SK-N-SH treated with all-trans-retinoic acid at 6 μM for 48 hours (cell line): ENCODE data around the gene KCNN2.

Experiments used
- ATAC-seq: fragments of 200-7000 bp; cut with Tn5 transposase; 3 replicates; pipeline ENCODE4 v1.9.1; 2020; ENCODE audit warnings: mild to moderate bottlenecking, moderate library complexity
- ARNTL ChIP-seq: fragments of 450-650 bp; formaldehyde crosslinking; IDR thresholded peaks from 2 replicates; pipeline ENCODE4 v1.5.0; 2020; ENCODE audit warnings: low read depth, mild to moderate bottlenecking, moderate library complexity, borderline replicate concordance
- BACH2 ChIP-seq: fragments of 250-450 bp; sonication (Bioruptor Pico); IDR thresholded peaks from 2 replicates; pipeline ENCODE4 v1.9.0; 2021; ENCODE audit warnings: mild to moderate bottlenecking, borderline replicate concordance
- CREB5 ChIP-seq: fragments of 250-450 bp; sonication (Bioruptor Pico); IDR thresholded peaks from 2 replicates; pipeline ENCODE4 v1.5.1; 2020; ENCODE audit warnings: low read depth, mild to moderate bottlenecking, moderate library complexity
- CSDC2 ChIP-seq: fragments of 250-450 bp; sonication (Bioruptor Pico); IDR thresholded peaks from 2 replicates; pipeline ENCODE4 v1.5.0; 2020; ENCODE audit warnings: mild to moderate bottlenecking, moderate library complexity
- CSRNP3 ChIP-seq: fragments of 250-450 bp; sonication (Bioruptor Pico); IDR thresholded peaks from 2 replicates; pipeline ENCODE4 v1.5.1; 2021; ENCODE audit warnings: mild to moderate bottlenecking, moderate library complexity
- ESRRG ChIP-seq: fragments of 250-450 bp; sonication (Bioruptor Pico); IDR thresholded peaks from 2 replicates; pipeline ENCODE4 v1.6.1; 2021; ENCODE audit warnings: mild to moderate bottlenecking
- GLIS3 ChIP-seq: fragments of 250-450 bp; sonication (Bioruptor Pico); IDR thresholded peaks from 2 replicates; pipeline ENCODE4 v1.5.0; 2020; ENCODE audit warnings: mild to moderate bottlenecking, moderate library complexity
- ISL1 ChIP-seq: fragments of 250-450 bp; sonication (Bioruptor Pico); IDR thresholded peaks from 2 replicates; pipeline ENCODE4 v2.1.2; 2022; ENCODE audit warnings: mild to moderate bottlenecking, moderate library complexity
- OSR1 ChIP-seq: fragments of 250-450 bp; sonication (Bioruptor Pico); IDR thresholded peaks from 2 replicates; pipeline ENCODE4 v1.8.0; 2022; ENCODE audit warnings: moderate library complexity, mild to moderate bottlenecking, inconsistent platforms
- PATZ1 ChIP-seq: fragments of 250-450 bp; sonication (Bioruptor Pico); IDR thresholded peaks from 2 replicates; pipeline ENCODE4 v1.8.0; 2020; ENCODE audit warnings: mild to moderate bottlenecking, moderate library complexity, borderline replicate concordance
- POU6F1 ChIP-seq: fragments of 250-450 bp; sonication (Bioruptor Pico); IDR thresholded peaks from 2 replicates; pipeline ENCODE4 v1.8.0; 2021; ENCODE audit warnings: low read depth, mild to moderate bottlenecking, moderate library complexity, borderline replicate concordance
- PPARA ChIP-seq: fragments of 250-450 bp; sonication (Bioruptor Pico); IDR thresholded peaks from 2 replicates; pipeline ENCODE4 v1.5.0; 2020; ENCODE audit warnings: mild to moderate bottlenecking, borderline replicate concordance
- RARB ChIP-seq: fragments of 250-450 bp; sonication (Bioruptor Pico); IDR thresholded peaks from 2 replicates; pipeline ENCODE4 v1.8.0; 2021; ENCODE audit warnings: mild to moderate bottlenecking, moderate library complexity
- SNAI2 ChIP-seq: fragments of 250-450 bp; sonication (Bioruptor Pico); IDR thresholded peaks from 2 replicates; pipeline ENCODE4 v1.5.0; 2020; ENCODE audit warnings: mild to moderate bottlenecking, moderate library complexity
- TCF4 ChIP-seq: fragments of 250-450 bp; sonication (Bioruptor Pico); IDR thresholded peaks from 2 replicates; pipeline ENCODE4 v1.8.0; 2021; ENCODE audit warnings: mild to moderate bottlenecking, moderate library complexity, borderline replicate concordance
- TOX ChIP-seq: fragments of 250-450 bp; sonication (Bioruptor Pico); IDR thresholded peaks from 2 replicates; pipeline ENCODE4 v1.8.0; 2021; ENCODE audit warnings: mild to moderate bottlenecking, moderate library complexity, borderline replicate concordance
- ZFP3 ChIP-seq: fragments of 250-450 bp; sonication (Bioruptor Pico); IDR thresholded peaks from 2 replicates; pipeline ENCODE4 v1.5.0; 2020; ENCODE audit warnings: mild to moderate bottlenecking, moderate library complexity
- ZFP30 ChIP-seq: fragments of 450-650 bp; formaldehyde crosslinking; IDR thresholded peaks from 2 replicates; pipeline ENCODE4 v1.5.0; 2022; ENCODE audit warnings: mild to moderate bottlenecking, moderate library complexity
- ZNF565 ChIP-seq: fragments of 450-650 bp; formaldehyde crosslinking; conservative IDR thresholded peaks from 2 replicates; pipeline ENCODE4 v1.5.0; 2020; ENCODE audit warnings: low read depth, mild to moderate bottlenecking, moderate library complexity
- ZNF70 ChIP-seq: fragments of 450-650 bp; formaldehyde crosslinking; IDR thresholded peaks from 2 replicates; pipeline ENCODE4 v1.5.0; 2020; ENCODE audit warnings: mild to moderate bottlenecking, moderate library complexity
- ZNF8 ChIP-seq: fragments of 450-650 bp; formaldehyde crosslinking; IDR thresholded peaks from 2 replicates; pipeline ENCODE4 v1.5.0; 2020; ENCODE audit warnings: mild to moderate bottlenecking, moderate library complexity
- TF ChIP-seq, protein P1 (sequence below): fragments of 250-450 bp; sonication (Bioruptor Pico); IDR thresholded peaks from 2 replicates; pipeline ENCODE4 v1.5.0; 2020; ENCODE audit warnings: mild to moderate bottlenecking, moderate library complexity

The KCNN2 gene

GRCh38 chr5:114330916-114331531 lies 30.8 kb upstream of the KCNN2 start:
- no peak for TF ChIP-seq ISL1 (CRISPR knock-in tag)
- no peak for TF ChIP-seq ZFP30 (CRISPR knock-in tag)
- TF ChIP-seq RARB (CRISPR knock-in tag), result no peak
- no peak for TF ChIP-seq TOX (CRISPR knock-in tag)
- no peak for TF ChIP-seq ZNF565 (CRISPR knock-in tag)
- TF ChIP-seq GLIS3, result no peak
- TF ChIP-seq OSR1 (CRISPR knock-in tag), result no peak
- no peak for TF ChIP-seq ARNTL
- TF ChIP-seq CSRNP3 (CRISPR knock-in tag), result no peak
- no peak for TF ChIP-seq ZNF70 (CRISPR knock-in tag)
- TF ChIP-seq BACH2, result no peak
- TF ChIP-seq ZNF8 (CRISPR knock-in tag), result no peak
- TF ChIP-seq ESRRG, result no peak
- no peak for TF ChIP-seq ZFP3 (CRISPR knock-in tag)
- TF ChIP-seq, protein P1, sequence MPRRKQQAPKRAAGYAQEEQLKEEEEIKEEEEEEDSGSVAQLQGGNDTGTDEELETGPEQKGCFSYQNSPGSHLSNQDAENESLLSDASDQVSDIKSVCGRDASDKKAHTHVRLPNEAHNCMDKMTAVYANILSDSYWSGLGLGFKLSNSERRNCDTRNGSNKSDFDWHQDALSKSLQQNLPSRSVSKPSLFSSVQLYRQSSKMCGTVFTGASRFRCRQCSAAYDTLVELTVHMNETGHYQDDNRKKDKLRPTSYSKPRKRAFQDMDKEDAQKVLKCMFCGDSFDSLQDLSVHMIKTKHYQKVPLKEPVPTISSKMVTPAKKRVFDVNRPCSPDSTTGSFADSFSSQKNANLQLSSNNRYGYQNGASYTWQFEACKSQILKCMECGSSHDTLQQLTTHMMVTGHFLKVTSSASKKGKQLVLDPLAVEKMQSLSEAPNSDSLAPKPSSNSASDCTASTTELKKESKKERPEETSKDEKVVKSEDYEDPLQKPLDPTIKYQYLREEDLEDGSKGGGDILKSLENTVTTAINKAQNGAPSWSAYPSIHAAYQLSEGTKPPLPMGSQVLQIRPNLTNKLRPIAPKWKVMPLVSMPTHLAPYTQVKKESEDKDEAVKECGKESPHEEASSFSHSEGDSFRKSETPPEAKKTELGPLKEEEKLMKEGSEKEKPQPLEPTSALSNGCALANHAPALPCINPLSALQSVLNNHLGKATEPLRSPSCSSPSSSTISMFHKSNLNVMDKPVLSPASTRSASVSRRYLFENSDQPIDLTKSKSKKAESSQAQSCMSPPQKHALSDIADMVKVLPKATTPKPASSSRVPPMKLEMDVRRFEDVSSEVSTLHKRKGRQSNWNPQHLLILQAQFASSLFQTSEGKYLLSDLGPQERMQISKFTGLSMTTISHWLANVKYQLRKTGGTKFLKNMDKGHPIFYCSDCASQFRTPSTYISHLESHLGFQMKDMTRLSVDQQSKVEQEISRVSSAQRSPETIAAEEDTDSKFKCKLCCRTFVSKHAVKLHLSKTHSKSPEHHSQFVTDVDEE, result no peak
- TF ChIP-seq CSDC2 (CRISPR knock-in tag), result no peak
- TF ChIP-seq PATZ1 (CRISPR knock-in tag), result no peak
- no peak for TF ChIP-seq POU6F1 (CRISPR knock-in tag)
- no peak for TF ChIP-seq SNAI2 (CRISPR knock-in tag)
- TF ChIP-seq TCF4 (CRISPR knock-in tag), result no peak

DNA sequence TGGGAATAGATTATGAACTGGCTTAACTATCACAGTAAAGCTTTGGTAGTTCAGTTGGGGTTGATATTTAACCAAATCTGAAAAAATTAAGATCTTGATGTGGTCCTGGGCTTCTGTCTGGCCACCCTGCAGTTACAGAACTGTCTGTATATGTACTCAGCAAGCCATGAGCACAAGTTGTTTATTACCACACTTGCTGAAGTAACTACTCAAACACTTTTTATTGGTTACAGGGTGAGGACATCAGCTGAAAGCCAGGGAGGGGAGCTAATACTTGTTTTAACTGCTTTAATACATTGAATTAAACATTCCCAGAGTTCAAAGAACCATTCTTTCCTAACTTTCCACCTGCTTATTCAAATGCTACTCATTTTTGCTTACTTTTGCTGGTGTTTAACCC lies 29.4 kb upstream of the KCNN2 start:
- TF ChIP-seq CREB5 (CRISPR knock-in tag) (no peak), SNAI2 (CRISPR knock-in tag) (no peak), CSDC2 (CRISPR knock-in tag) (no peak), CSRNP3 (CRISPR knock-in tag) (no peak), PPARA (CRISPR knock-in tag) (no peak), GLIS3 (no peak), ZFP30 (CRISPR knock-in tag) (no peak), OSR1 (CRISPR knock-in tag) (no peak), TCF4 (CRISPR knock-in tag) (no peak), BACH2 (no peak), ARNTL (no peak), ZNF565 (CRISPR knock-in tag) (no peak)
- TF ChIP-seq, protein P1, result no peak
- no peak for ATAC-seq

More at GRCh38 chr5:114330916-114331531, 30.8 kb upstream of the KCNN2 start:
- ATAC-seq, result no peak
